PC-3 (cell line): ENCODE results near the gene KIF6. TPM values are rescaled to one million over a fixed set of nuclear protein-coding genes. Genes with fewer than 3 reads are reported as not detected.

Experiments used
- ATAC-seq: fragments of 200-7000 bp; cut with Tn5 transposase; 2 replicates; pipeline ENCODE4 v1.9.1; 2020; ENCODE audit warnings: mild to moderate bottlenecking, moderate library complexity
- BruUV-seq: library from RNA; stranded (reverse); fragments of 400-500 nt; replicated peaks from 2 replicates; lab custom pipeline; 2021; lab: Mats Ljungman, UMichigan
- CTCF ChIA-PET: fragments of 300-600 bp; sonication (Branson Sonifier 250); formaldehyde crosslinking; loops from one replicate; lab custom pipeline; 2022; ENCODE audit warnings: antibody characterized with exemption; lab: Charles Lee
- POLR2A ChIA-PET: fragments of 300-600 bp; sonication (Branson Sonifier 250); formaldehyde crosslinking; loops from one replicate; lab custom pipeline; 2022; ENCODE audit warnings: antibody characterized with exemption; ENCODE audit not compliant: unreplicated experiment; lab: Charles Lee
- DNase-seq: peaks from one replicate; pipeline ENCODE4 v3.0.0-alpha.2; 2015
- H2AFZ ChIP-seq: fragments of 300-600 bp; sonication (generic); 2 replicates; pipeline ENCODE4 v1.6.0; 2016; ENCODE audit warnings: antibody characterized with exemption, low read length
- H3F3A ChIP-seq: fragments of 300-600 bp; sonication (generic); one replicate; pipeline ENCODE4 v1.6.0; 2017; ENCODE audit warnings: antibody characterized with exemption, low read length, control low read depth, mild to moderate bottlenecking; ENCODE audit not compliant: unreplicated experiment
- H3K27ac ChIP-seq: fragments of 300-600 bp; sonication (generic); 2 replicates; pipeline ENCODE4 v1.5.1; 2016; ENCODE audit warnings: mild to moderate bottlenecking, low read length
- H3K27me3 ChIP-seq: fragments of 300-600 bp; sonication (generic); 2 replicates; pipeline ENCODE4 v1.6.1; 2016; ENCODE audit warnings: low read length, mixed read lengths
- H3K36me3 ChIP-seq: fragments of 300-600 bp; sonication (generic); 2 replicates; pipeline ENCODE4 v1.6.1; 2016; ENCODE audit warnings: low read depth, mixed run types, low read length, mixed read lengths
- H3K4me1 ChIP-seq: fragments of 300-600 bp; sonication (generic); 2 replicates; pipeline ENCODE4 v1.5.1; 2016; ENCODE audit warnings: low read length; ENCODE audit not compliant: insufficient read depth
- H3K4me2 ChIP-seq: fragments of 300-600 bp; sonication (generic); 2 replicates; pipeline ENCODE4 v1.6.0; 2016; ENCODE audit warnings: low read length
- H3K4me3 ChIP-seq: fragments of 300-600 bp; sonication (generic); 2 replicates; pipeline ENCODE4 v1.5.1; 2016; ENCODE audit warnings: mild to moderate bottlenecking, low read length, mixed read lengths
- H3K79me2 ChIP-seq: fragments of 300-600 bp; sonication (generic); 2 replicates; pipeline ENCODE4 v1.6.1; 2017; ENCODE audit warnings: low read length, mixed read lengths
- H3K9ac ChIP-seq: fragments of 300-600 bp; sonication (generic); 2 replicates; pipeline ENCODE4 v1.6.0; 2016; ENCODE audit warnings: mild to moderate bottlenecking, low read length
- H3K9me2 ChIP-seq: fragments of 300-600 bp; sonication (generic); replicated peaks from 2 replicates; pipeline ENCODE4 v1.6.1; 2016; ENCODE audit warnings: mixed run types, low read length, mixed read lengths
- H3K9me3 ChIP-seq: fragments of 300-600 bp; sonication (generic); 2 replicates; pipeline ENCODE4 v1.6.1; 2016; ENCODE audit warnings: low read length, mixed read lengths
- H4K20me1 ChIP-seq: fragments of 300-600 bp; sonication (generic); 2 replicates; pipeline ENCODE4 v1.6.1; 2016; ENCODE audit warnings: low read length, mixed read lengths
- EZH2 ChIP-seq: fragments of 300-600 bp; sonication (generic); IDR thresholded peaks from one replicate; pipeline ENCODE4 v1.6.1; 2017; ENCODE audit warnings: antibody characterized with exemption, mild to moderate bottlenecking, low read length; ENCODE audit not compliant: unreplicated experiment
- EZH2phosphoT487 ChIP-seq: fragments of 300-600 bp; sonication (generic); IDR thresholded peaks from 2 replicates; pipeline ENCODE4 v1.6.1; 2018; ENCODE audit warnings: mild to moderate bottlenecking, antibody characterized with exemption, low read length, borderline replicate concordance
- intact Hi-C: fragments of 100-400 bp; cut with micrococcal nuclease; formaldehyde crosslinking; loops from 2 replicates; pipeline ENCODE4 v1.9.0; 2023
- total RNA-seq: library from RNA; depleted of rRNA; stranded (reverse); fragments of >200 nt; gene quantifications from 2 replicates; pipeline ENCODE4 v1.2.3, GENCODE V29; 2014
- TF ChIP-seq, protein P1 (sequence below): fragments of 300-600 bp; sonication (generic); conservative IDR thresholded peaks from 2 replicates; pipeline ENCODE4 v1.5.1; 2017; ENCODE audit warnings: antibody characterized with exemption, low read depth, mild to moderate bottlenecking, low read length

Gene KIF6
- total RNA-seq, 1 experiment from 2014 or later = 0.07 TPM

DNA sequence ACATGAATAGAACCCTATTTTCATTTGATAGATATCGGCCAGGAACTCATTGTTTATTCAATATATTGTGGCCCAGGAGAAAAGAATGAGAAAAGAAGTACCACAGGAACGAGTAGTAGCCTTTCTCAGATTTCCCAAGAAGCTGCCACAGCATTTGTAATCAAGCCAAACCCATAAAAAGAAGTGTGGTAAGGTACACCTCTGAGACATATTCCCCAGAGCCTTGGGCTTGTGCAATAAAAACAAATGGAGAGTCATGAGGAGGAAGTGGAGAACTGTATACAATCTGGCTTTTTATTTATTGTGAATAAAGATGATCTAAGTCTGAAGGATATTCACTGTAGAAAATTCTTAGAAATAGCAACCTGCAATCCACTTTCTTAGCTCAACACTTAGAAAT is 36.7 kb downstream of the KIF6 start:
- TF ChIP-seq EZH2phosphoT487 = no peak
- TF ChIP-seq, protein P1, sequence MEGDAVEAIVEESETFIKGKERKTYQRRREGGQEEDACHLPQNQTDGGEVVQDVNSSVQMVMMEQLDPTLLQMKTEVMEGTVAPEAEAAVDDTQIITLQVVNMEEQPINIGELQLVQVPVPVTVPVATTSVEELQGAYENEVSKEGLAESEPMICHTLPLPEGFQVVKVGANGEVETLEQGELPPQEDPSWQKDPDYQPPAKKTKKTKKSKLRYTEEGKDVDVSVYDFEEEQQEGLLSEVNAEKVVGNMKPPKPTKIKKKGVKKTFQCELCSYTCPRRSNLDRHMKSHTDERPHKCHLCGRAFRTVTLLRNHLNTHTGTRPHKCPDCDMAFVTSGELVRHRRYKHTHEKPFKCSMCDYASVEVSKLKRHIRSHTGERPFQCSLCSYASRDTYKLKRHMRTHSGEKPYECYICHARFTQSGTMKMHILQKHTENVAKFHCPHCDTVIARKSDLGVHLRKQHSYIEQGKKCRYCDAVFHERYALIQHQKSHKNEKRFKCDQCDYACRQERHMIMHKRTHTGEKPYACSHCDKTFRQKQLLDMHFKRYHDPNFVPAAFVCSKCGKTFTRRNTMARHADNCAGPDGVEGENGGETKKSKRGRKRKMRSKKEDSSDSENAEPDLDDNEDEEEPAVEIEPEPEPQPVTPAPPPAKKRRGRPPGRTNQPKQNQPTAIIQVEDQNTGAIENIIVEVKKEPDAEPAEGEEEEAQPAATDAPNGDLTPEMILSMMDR = no peak
- TF ChIP-seq EZH2 = no peak
- CTCF ChIA-PET = no interaction called here
- intact Hi-C loops = no loop called here
- Histone ChIP-seq H3K9ac (no peak overlapping the region), H3K9me2 (no peaks in the 10 kb centered on the region), H3K4me1 (no peaks in the 10 kb centered on the region), H3K4me3 (no peak overlapping the region), H4K20me1 (no peaks in the 10 kb centered on the region), H3K27me3 (no peaks in the 10 kb centered on the region), H3K27ac (no peak overlapping the region), H2AFZ (no peak overlapping the region), H3K79me2 (no peaks in the 10 kb centered on the region), H3K9me3 (no peaks in the 10 kb centered on the region), H3K4me2 (no peak overlapping the region), H3F3A (no peaks in the 10 kb centered on the region), H3K36me3 (no peaks in the 10 kb centered on the region)
- no TSS peak for BruUV-seq
- POLR2A ChIA-PET = no interaction called here
- ATAC-seq (no peak), DNase-seq (peak; percentile 4)

DNA sequence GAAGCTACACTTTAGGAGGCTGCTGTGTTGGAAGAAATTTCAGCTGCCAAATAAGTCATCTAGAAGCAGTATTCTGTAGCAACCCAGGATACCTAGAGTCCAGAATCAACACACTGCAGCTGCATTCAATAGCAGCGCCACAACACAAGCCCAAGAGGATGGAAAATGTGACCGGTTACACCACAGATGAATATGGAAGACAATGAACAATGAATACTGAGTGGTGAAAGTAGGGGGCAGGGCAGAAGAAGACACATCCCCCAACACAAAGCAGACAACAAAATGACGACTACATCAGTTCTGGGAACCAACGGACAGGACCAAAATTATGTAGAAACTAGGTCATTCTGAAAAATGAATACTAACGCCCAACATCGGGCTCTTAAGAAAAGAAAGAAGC is 38.2 kb downstream of the KIF6 start:
- intact Hi-C loops = no loop called here
- Histone ChIP-seq H3K9me3 (no peaks in the 10 kb centered on the region), H3K27me3 (no peaks in the 10 kb centered on the region), H3K9ac (no peak overlapping the region), H3K36me3 (no peaks in the 10 kb centered on the region), H3K4me1 (no peaks in the 10 kb centered on the region), H3K27ac (no peak overlapping the region), H3K4me3 (no peak overlapping the region), H3F3A (no peaks in the 10 kb centered on the region), H4K20me1 (no peaks in the 10 kb centered on the region), H3K4me2 (no peak overlapping the region), H3K79me2 (no peaks in the 10 kb centered on the region), H3K9me2 (no peaks in the 10 kb centered on the region), H2AFZ (no peak overlapping the region)
- POLR2A ChIA-PET = no interaction called here
- DNase-seq (no peak), ATAC-seq (no peak)
- BruUV-seq = no TSS peak
- CTCF ChIA-PET = no interaction called here
- TF ChIP-seq EZH2phosphoT487 = no peak
- TF ChIP-seq, protein P1 = no peak
- no peak for TF ChIP-seq EZH2

DNA sequence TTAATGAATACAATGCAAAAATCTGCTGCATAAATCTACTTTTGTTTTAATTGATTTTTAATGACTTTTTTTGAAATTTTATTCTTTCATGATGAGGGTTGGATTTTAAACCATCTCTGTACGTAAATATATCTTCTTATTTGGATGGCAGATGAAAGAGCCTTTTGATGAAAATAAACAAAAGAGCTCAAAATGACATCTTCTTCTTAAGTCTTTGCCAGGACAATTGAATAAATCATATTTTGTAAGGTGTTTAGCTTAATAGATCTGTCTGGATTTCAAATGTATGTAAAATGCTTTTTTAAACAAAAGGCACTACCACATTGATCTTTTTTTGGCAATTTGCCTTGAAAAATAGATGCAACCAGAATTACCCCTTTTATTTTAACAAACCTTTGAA is 39.3 kb downstream of the KIF6 start:
- no peak overlapping the region for H2AFZ ChIP-seq
- no peaks in the 10 kb centered on the region for H3K4me1 ChIP-seq
- DNase-seq (no peak), ATAC-seq (no peak)
- H3K36me3 ChIP-seq = no peaks in the 10 kb centered on the region
- H3K9me3 ChIP-seq = no peaks in the 10 kb centered on the region
- ChIA-PET CTCF (no interaction called here), POLR2A (no interaction called here)
- no peak for TF ChIP-seq EZH2phosphoT487
- TF ChIP-seq, protein P1 = no peak
- no peak for TF ChIP-seq EZH2
- no peaks in the 10 kb centered on the region for H3F3A ChIP-seq
- BruUV-seq = no TSS peak
- no peak overlapping the region for H3K4me3 ChIP-seq
- intact Hi-C loops = no loop called here
- no peak overlapping the region for H3K27ac ChIP-seq
- no peaks in the 10 kb centered on the region for H3K27me3 ChIP-seq
- H3K79me2 ChIP-seq = no peaks in the 10 kb centered on the region
- H3K4me2 ChIP-seq = no peak overlapping the region
- H4K20me1 ChIP-seq = no peaks in the 10 kb centered on the region
- H3K9ac ChIP-seq = no peak overlapping the region
- no peaks in the 10 kb centered on the region for H3K9me2 ChIP-seq
